ENCODE measurements around the gene FOSL1.

DNA sequence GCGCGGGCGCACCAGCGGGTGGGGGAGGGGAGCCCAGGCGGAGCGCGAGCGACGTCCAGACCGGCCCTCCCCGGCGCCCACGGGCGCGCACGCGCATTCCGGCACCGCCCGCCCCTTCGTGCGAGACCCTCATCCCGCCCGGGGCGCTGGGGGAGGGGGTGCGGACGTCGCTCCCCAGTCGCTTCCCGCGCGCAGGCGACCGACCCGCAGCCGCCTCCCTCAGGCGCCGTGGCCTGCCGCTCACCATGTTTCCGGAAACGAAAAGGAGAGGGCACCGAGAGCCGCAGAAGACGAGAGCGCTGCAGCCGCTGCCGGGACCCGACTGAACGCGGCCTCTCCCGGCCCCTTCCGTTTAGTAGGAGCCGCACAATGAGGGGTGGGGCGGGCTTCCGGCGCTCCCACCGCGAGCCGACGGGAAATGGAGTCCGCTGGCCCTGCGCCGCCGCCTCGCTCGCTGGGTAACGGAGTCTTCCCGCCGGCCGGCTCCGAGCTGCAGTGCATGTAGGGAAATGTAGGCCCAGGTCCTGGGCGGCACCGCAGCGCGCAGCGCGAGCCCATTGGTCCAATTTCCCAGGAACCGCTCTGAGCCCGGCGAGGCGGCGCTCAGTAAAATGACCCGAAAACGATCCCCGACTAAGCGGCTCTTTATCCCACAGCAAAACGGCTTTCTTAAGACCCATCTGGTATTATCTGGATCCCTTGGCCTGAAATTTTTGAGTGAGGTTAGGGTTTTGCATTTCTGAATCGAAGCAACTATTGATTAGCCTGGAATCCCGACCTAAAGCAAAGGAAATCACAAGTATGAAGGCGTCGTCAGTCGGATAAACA lies 42.1 kb downstream of the FOSL1 start, which contains the start of gene CFL1:
- TF ChIP-seq, protein P1, sequence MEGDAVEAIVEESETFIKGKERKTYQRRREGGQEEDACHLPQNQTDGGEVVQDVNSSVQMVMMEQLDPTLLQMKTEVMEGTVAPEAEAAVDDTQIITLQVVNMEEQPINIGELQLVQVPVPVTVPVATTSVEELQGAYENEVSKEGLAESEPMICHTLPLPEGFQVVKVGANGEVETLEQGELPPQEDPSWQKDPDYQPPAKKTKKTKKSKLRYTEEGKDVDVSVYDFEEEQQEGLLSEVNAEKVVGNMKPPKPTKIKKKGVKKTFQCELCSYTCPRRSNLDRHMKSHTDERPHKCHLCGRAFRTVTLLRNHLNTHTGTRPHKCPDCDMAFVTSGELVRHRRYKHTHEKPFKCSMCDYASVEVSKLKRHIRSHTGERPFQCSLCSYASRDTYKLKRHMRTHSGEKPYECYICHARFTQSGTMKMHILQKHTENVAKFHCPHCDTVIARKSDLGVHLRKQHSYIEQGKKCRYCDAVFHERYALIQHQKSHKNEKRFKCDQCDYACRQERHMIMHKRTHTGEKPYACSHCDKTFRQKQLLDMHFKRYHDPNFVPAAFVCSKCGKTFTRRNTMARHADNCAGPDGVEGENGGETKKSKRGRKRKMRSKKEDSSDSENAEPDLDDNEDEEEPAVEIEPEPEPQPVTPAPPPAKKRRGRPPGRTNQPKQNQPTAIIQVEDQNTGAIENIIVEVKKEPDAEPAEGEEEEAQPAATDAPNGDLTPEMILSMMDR (IDR thresholded peaks at IDR 0.05; ENCODE audit: insufficient read depth, low read length): no peak
- TF ChIP-seq, protein P2, sequence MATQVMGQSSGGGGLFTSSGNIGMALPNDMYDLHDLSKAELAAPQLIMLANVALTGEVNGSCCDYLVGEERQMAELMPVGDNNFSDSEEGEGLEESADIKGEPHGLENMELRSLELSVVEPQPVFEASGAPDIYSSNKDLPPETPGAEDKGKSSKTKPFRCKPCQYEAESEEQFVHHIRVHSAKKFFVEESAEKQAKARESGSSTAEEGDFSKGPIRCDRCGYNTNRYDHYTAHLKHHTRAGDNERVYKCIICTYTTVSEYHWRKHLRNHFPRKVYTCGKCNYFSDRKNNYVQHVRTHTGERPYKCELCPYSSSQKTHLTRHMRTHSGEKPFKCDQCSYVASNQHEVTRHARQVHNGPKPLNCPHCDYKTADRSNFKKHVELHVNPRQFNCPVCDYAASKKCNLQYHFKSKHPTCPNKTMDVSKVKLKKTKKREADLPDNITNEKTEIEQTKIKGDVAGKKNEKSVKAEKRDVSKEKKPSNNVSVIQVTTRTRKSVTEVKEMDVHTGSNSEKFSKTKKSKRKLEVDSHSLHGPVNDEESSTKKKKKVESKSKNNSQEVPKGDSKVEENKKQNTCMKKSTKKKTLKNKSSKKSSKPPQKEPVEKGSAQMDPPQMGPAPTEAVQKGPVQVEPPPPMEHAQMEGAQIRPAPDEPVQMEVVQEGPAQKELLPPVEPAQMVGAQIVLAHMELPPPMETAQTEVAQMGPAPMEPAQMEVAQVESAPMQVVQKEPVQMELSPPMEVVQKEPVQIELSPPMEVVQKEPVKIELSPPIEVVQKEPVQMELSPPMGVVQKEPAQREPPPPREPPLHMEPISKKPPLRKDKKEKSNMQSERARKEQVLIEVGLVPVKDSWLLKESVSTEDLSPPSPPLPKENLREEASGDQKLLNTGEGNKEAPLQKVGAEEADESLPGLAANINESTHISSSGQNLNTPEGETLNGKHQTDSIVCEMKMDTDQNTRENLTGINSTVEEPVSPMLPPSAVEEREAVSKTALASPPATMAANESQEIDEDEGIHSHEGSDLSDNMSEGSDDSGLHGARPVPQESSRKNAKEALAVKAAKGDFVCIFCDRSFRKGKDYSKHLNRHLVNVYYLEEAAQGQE (IDR thresholded peaks at IDR 0.05; ENCODE audit: insufficient replicate concordance, low read depth): peak; percentile 62
- TF ChIP-seq SPI1 (IDR thresholded peaks at IDR 0.05; ENCODE audit: borderline replicate concordance, low read depth) (peak; percentile 22; the same call in 1 of the 2 replicates), POLR2AphosphoS5 (IDR thresholded peaks at IDR 0.05; ENCODE audit: low read depth) (peak; percentile 98)
